ENCODE results near the gene PVALEF.

The PVALEF gene

GRCh38 chr17:81163051-81163695 is 2.1 kb upstream of the PVALEF start:
- DNase-seq: no peak

- no peak for DNase-seq
These were observed 1.5 kb upstream of the PVALEF start for GRCh38 chr17:81163703-81164370.

- DNase-seq: no peak
These were observed 699 bp upstream of the PVALEF start for GRCh38 chr17:81164371-81165245.

- no peak for DNase-seq
These were observed 756 bp downstream of the PVALEF start, which contains the start of gene AATK for GRCh38 chr17:81166033-81166492. Gene AATK, minus strand, starts transcription at chr17:81166221. Its CDS starts 229 bp downstream, at chr17:81165992.

- DNase-seq: no peak
These were observed 1.9 kb downstream of the PVALEF start for GRCh38 chr17:81167194-81167524.

GRCh38 chr17:81167638-81168037 is 2.3 kb downstream of the PVALEF start:
- DNase-seq: no peak

GRCh38 chr17:81169870-81170309 is 4.6 kb downstream of the PVALEF start:
- DNase-seq: no peak

- DNase-seq: no peak
These were observed 5.6 kb downstream of the PVALEF start for GRCh38 chr17:81170727-81171494.

- no peak for DNase-seq
These were observed 6.6 kb downstream of the PVALEF start for GRCh38 chr17:81171941-81172340.

- DNase-seq: no peak
These were observed 7.9 kb downstream of the PVALEF start for GRCh38 chr17:81173052-81173761.

- no peak for DNase-seq
These were observed 8.5 kb downstream of the PVALEF start for GRCh38 chr17:81173762-81174155.

GRCh38 chr17:81176666-81177065 is 11.4 kb downstream of the PVALEF start:
- DNase-seq: no peak

GRCh38 chr17:81178136-81179091 is 13.1 kb downstream of the PVALEF start:
- DNase-seq: no peak

GRCh38 chr17:81179220-81179619 is 13.9 kb downstream of the PVALEF start:
- DNase-seq: no peak

GRCh38 chr17:81179861-81180260 is 14.6 kb downstream of the PVALEF start:
- no peak for DNase-seq

- no peak for DNase-seq
These were observed 15.8 kb downstream of the PVALEF start for GRCh38 chr17:81180836-81181810.

GRCh38 chr17:81181811-81182185 is 16.5 kb downstream of the PVALEF start:
- DNase-seq: no peak

GRCh38 chr17:81182596-81182995 is 17.3 kb downstream of the PVALEF start:
- DNase-seq: no peak

- no peak for DNase-seq
These were observed 18.0 kb downstream of the PVALEF start for GRCh38 chr17:81183316-81183715.

- no peak for DNase-seq
These were observed 18.5 kb downstream of the PVALEF start for GRCh38 chr17:81183807-81184206.
